Neural cell (in vitro differentiated cells): Measurements from ENCODE around the gene MYO9A. TPM values are rescaled to one million over a fixed set of nuclear protein-coding genes. Genes with fewer than 3 reads are reported as not detected.

Experiments used
- H2AFZ ChIP-seq: fragments of 200-600, 300-800 bp; sonication (generic), shearing (Covaris generic); 2 replicates; pipeline ENCODE4 v1.6.0; 2014; ENCODE audit warnings: low read depth, mild to moderate bottlenecking, antibody characterized with exemption, low read length, moderate library complexity
- H3F3A ChIP-seq: fragments of 200-600 bp; shearing (Covaris generic); 2 replicates; pipeline ENCODE4 v1.6.1; 2016; ENCODE audit warnings: mild to moderate bottlenecking, moderate library complexity, mixed read lengths, antibody characterized with exemption, low read length; ENCODE audit not compliant: insufficient read depth, poor library complexity, severe bottlenecking
- H3K27ac ChIP-seq: fragments of 200-600, 300-800 bp; sonication (generic), shearing (Covaris generic); 2 replicates; pipeline ENCODE4 v1.5.1; 2014; ENCODE audit warnings: mild to moderate bottlenecking, low read length, moderate library complexity
- H3K27me3 ChIP-seq: fragments of 300-800, 200-600 bp; sonication (generic), shearing (Covaris generic); 2 replicates; pipeline ENCODE4 v1.6.0; 2014; ENCODE audit warnings: mild to moderate bottlenecking, low read depth, low read length, moderate library complexity; ENCODE audit not compliant: insufficient read depth
- H3K36me3 ChIP-seq: fragments of 300-800, 200-600 bp; sonication (generic), shearing (Covaris generic); 2 replicates; pipeline ENCODE4 v1.5.1; 2014; ENCODE audit warnings: mild to moderate bottlenecking, antibody characterized with exemption, low read length, moderate library complexity; ENCODE audit not compliant: insufficient read depth
- H3K4me2 ChIP-seq: fragments of 300-800, 200-600 bp; sonication (generic), shearing (Covaris generic); 2 replicates; pipeline ENCODE4 v1.6.0; 2014; ENCODE audit warnings: mild to moderate bottlenecking, low read length
- H3K4me3 ChIP-seq: fragments of 300-800, 200-600 bp; sonication (generic), shearing (Covaris generic); 2 replicates; pipeline ENCODE4 v1.5.1; 2014; ENCODE audit warnings: mild to moderate bottlenecking, low read length, moderate library complexity
- H3K79me2 ChIP-seq: fragments of 200-600 bp; shearing (Covaris generic); replicated peaks from 2 replicates; pipeline ENCODE4 v1.6.0; 2014; ENCODE audit warnings: mild to moderate bottlenecking, low read length, moderate library complexity; ENCODE audit not compliant: insufficient read depth
- H3K9ac ChIP-seq: fragments of 300-800, 200-600 bp; sonication (generic), shearing (Covaris generic); 2 replicates; pipeline ENCODE4 v1.6.1; 2016; ENCODE audit warnings: mild to moderate bottlenecking, low read length, mixed read lengths
- H3K9me2 ChIP-seq: fragments of 200-600 bp; shearing (Covaris generic); 2 replicates; pipeline ENCODE4 v1.6.1; 2016; ENCODE audit warnings: mild to moderate bottlenecking, low read length, mixed read lengths; ENCODE audit not compliant: insufficient read depth
- H3K9me3 ChIP-seq: fragments of 200-600, 300-800 bp; sonication (generic), shearing (Covaris generic); 2 replicates; pipeline ENCODE4 v1.6.1; 2016; ENCODE audit warnings: mild to moderate bottlenecking, mixed run types, low read length, moderate library complexity, mixed read lengths
- H4K20me1 ChIP-seq: fragments of 200-600 bp; shearing (Covaris generic); 2 replicates; pipeline ENCODE4 v1.6.1; 2016; ENCODE audit warnings: mild to moderate bottlenecking, mixed run types; ENCODE audit not compliant: insufficient read depth
- EP300 ChIP-seq: fragments of 450-650 bp; conservative IDR thresholded peaks from 2 replicates; pipeline ENCODE4 v1.6.1; 2014; ENCODE audit warnings: antibody characterized with exemption, mild to moderate bottlenecking, moderate library complexity; ENCODE audit not compliant: poor library complexity, severe bottlenecking
- EZH2 ChIP-seq: fragments of 200-600, 300-800 bp; shearing (Covaris generic), sonication (generic); IDR thresholded peaks from 2 replicates; pipeline ENCODE4 v1.6.1; 2014; ENCODE audit warnings: antibody characterized with exemption, low read length, borderline replicate concordance, mild to moderate bottlenecking; ENCODE audit not compliant: insufficient read depth, poor library complexity, severe bottlenecking
- MXI1 ChIP-seq: fragments of 450-650 bp; conservative IDR thresholded peaks from 2 replicates; pipeline ENCODE4 v1.6.1; 2014; ENCODE audit warnings: antibody characterized with exemption, mild to moderate bottlenecking; ENCODE audit not compliant: poor library complexity, severe bottlenecking
- POLR2AphosphoS5 ChIP-seq: IDR thresholded peaks from 2 replicates; pipeline ENCODE4 v1.6.1; 2012
- RAD21 ChIP-seq: fragments of 450-650 bp; conservative IDR thresholded peaks from 2 replicates; pipeline ENCODE4 v1.6.1; 2014; ENCODE audit warnings: antibody characterized with exemption, mild to moderate bottlenecking, moderate library complexity
- SMC3 ChIP-seq: fragments of 450-650 bp; conservative IDR thresholded peaks from 2 replicates; pipeline ENCODE4 v1.6.1; 2014; ENCODE audit warnings: antibody characterized with exemption, mild to moderate bottlenecking, moderate library complexity; ENCODE audit not compliant: poor library complexity
- TAF1 ChIP-seq: IDR thresholded peaks from 2 replicates; pipeline ENCODE4 v1.6.1; 2012; ENCODE audit warnings: low read depth
- polyA plus RNA-seq: library from polyadenylated mRNA; depleted of rRNA; stranded (reverse); fragments of >200 nt; gene quantifications from 2 replicates; pipeline ENCODE4 v1.2.3, GENCODE V29; 2014
- TF ChIP-seq, protein P1 (sequence below): IDR thresholded peaks from 2 replicates; pipeline ENCODE4 v1.6.1; 2012; ENCODE audit warnings: borderline replicate concordance
- TF ChIP-seq, protein P2 (sequence below): fragments of 450-650 bp; IDR thresholded peaks from 2 replicates; pipeline ENCODE4 v1.5.1; 2014; ENCODE audit warnings: antibody characterized with exemption, mild to moderate bottlenecking, moderate library complexity; ENCODE audit not compliant: poor library complexity, severe bottlenecking

MYO9A gene
- polyA plus RNA-seq, 1 donor from 2014 or later = 22.7 TPM

DNA sequence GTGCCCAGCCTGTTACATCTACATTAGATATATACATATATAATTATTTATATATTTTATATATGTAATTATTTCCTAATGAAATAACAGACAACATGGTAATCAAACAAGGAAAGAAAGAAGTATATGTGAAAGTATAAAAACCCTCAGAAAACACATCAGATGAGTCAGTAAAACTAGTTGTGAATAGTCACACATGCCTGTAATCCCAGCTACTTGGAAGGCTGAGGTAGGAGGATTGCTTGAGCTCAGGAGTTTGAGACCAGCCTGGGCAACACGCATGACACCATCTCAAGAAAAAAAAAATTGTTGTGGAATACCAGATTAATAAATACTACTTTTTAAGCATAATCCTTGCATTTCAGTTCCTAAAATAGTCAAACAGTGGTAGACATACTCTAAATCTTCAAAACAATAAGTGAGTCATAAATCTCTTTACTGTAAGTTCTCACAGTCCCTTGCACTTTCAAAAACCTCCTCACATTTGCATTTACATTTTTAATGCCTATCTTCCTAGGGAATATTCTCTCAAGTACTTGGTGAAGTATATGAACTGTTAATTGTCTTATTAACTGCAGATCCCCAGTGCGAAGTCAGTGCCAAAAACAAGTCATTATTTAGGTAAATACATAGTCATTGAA, 106.5 kb downstream of the MYO9A start:
- Histone ChIP-seq H3K36me3 (peaks cover 5% of the 10 kb centered on the region), H4K20me1 (no peaks in the 10 kb centered on the region), H3K9ac (no peak overlapping the region), H3K9me3 (no peaks in the 10 kb centered on the region), H3K4me3 (no peak overlapping the region), H2AFZ (no peak overlapping the region), H3K27ac (no peak overlapping the region), H3K27me3 (no peaks in the 10 kb centered on the region), H3K9me2 (no peaks in the 10 kb centered on the region), H3F3A (no peaks in the 10 kb centered on the region), H3K4me2 (no peak overlapping the region), H3K79me2 (no peaks in the 10 kb centered on the region)
- TF ChIP-seq POLR2AphosphoS5 (no peak), EZH2 (no peak), TAF1 (no peak), EP300 (no peak), MXI1 (no peak), RAD21 (no peak), SMC3 (no peak)
- TF ChIP-seq, protein P1, sequence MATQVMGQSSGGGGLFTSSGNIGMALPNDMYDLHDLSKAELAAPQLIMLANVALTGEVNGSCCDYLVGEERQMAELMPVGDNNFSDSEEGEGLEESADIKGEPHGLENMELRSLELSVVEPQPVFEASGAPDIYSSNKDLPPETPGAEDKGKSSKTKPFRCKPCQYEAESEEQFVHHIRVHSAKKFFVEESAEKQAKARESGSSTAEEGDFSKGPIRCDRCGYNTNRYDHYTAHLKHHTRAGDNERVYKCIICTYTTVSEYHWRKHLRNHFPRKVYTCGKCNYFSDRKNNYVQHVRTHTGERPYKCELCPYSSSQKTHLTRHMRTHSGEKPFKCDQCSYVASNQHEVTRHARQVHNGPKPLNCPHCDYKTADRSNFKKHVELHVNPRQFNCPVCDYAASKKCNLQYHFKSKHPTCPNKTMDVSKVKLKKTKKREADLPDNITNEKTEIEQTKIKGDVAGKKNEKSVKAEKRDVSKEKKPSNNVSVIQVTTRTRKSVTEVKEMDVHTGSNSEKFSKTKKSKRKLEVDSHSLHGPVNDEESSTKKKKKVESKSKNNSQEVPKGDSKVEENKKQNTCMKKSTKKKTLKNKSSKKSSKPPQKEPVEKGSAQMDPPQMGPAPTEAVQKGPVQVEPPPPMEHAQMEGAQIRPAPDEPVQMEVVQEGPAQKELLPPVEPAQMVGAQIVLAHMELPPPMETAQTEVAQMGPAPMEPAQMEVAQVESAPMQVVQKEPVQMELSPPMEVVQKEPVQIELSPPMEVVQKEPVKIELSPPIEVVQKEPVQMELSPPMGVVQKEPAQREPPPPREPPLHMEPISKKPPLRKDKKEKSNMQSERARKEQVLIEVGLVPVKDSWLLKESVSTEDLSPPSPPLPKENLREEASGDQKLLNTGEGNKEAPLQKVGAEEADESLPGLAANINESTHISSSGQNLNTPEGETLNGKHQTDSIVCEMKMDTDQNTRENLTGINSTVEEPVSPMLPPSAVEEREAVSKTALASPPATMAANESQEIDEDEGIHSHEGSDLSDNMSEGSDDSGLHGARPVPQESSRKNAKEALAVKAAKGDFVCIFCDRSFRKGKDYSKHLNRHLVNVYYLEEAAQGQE = no peak
- TF ChIP-seq, protein P2, sequence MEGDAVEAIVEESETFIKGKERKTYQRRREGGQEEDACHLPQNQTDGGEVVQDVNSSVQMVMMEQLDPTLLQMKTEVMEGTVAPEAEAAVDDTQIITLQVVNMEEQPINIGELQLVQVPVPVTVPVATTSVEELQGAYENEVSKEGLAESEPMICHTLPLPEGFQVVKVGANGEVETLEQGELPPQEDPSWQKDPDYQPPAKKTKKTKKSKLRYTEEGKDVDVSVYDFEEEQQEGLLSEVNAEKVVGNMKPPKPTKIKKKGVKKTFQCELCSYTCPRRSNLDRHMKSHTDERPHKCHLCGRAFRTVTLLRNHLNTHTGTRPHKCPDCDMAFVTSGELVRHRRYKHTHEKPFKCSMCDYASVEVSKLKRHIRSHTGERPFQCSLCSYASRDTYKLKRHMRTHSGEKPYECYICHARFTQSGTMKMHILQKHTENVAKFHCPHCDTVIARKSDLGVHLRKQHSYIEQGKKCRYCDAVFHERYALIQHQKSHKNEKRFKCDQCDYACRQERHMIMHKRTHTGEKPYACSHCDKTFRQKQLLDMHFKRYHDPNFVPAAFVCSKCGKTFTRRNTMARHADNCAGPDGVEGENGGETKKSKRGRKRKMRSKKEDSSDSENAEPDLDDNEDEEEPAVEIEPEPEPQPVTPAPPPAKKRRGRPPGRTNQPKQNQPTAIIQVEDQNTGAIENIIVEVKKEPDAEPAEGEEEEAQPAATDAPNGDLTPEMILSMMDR = no peak

DNA sequence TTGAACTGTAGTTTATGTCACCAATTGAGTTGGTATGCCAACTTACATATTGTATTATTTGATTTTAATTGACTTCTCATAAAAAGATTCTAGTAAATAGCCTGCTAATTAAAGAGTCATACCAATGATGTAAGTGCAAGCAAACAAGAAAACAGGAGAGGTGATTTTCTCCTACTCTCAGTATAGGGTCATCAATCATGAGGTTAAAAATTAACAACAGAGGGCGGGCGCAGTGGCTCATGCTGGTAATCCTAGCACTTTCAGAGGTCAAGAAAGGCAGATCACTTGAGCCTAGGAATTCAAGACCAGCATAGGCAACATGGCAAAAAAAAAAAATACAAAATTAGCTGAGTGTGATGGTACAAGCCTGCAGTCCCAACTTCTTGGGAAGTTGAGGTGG, 108.7 kb downstream of the MYO9A start:
- no peaks in the 10 kb centered on the region for H3K9me3 ChIP-seq
- no peak overlapping the region for H2AFZ ChIP-seq
- no peaks in the 10 kb centered on the region for H3F3A ChIP-seq
- no peak overlapping the region for H3K4me3 ChIP-seq
- TF ChIP-seq MXI1 = no peak
- TF ChIP-seq EP300 = no peak
- TF ChIP-seq EZH2 = no peak
- TF ChIP-seq SMC3 = no peak
- TF ChIP-seq, protein P1 = no peak
- TF ChIP-seq POLR2AphosphoS5 = no peak
- no peak for TF ChIP-seq TAF1
- TF ChIP-seq, protein P2 = no peak
- no peak for TF ChIP-seq RAD21
- H3K36me3 ChIP-seq = peaks cover 7% of the 10 kb centered on the region
- no peak overlapping the region for H3K27ac ChIP-seq
- no peaks in the 10 kb centered on the region for H3K27me3 ChIP-seq
- no peak overlapping the region for H3K9ac ChIP-seq
- H3K9me2 ChIP-seq = no peaks in the 10 kb centered on the region
- H4K20me1 ChIP-seq = no peaks in the 10 kb centered on the region
- H3K79me2 ChIP-seq = no peaks in the 10 kb centered on the region
- H3K4me2 ChIP-seq = no peak overlapping the region
